Esophagus muscularis mucosa (tissue), 3 donors: Measurements from ENCODE around the gene MUS81.

Experiments
- CTCF ChIP-seq, 3 experiments: fragments of 200-600 bp in 2 of 3; fragments of 450-650 bp in 1 of 3; sonication (generic) in 2 of 3; IDR thresholded peaks; one replicate each; pipeline ENCODE4 v1.5.1; 2017 to 2019; ENCODE audit warnings: antibody characterized with exemption in 3 of 3, mild to moderate bottlenecking in 2 of 3, moderate library complexity in 1 of 3
- POLR2A ChIP-seq: fragments of 450-650 bp; IDR thresholded peaks from one replicate; pipeline ENCODE4 v1.6.1; 2017; ENCODE audit warnings: antibody characterized with exemption, moderate library complexity, mild to moderate bottlenecking, low read depth

DNA sequence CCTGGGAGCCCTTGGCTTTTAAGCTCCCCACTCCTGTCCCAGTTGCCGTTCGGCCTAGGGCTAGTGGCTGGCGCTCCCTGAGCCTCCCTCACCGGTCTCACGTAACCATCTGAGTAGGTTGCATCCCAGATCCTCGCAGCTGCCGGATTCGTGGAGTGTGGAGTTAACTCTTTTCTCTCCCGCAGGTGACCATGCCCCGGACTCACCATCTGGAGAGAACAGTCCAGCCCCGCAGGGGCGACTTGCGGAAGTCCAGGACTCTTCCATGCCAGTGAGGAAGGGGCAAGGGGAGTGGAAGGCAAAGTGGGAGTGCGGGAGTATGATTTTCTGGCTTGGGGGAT, 902 bp downstream of the MUS81 start:
- TF ChIP-seq POLR2A = no peak
- no peak for TF ChIP-seq CTCF (IDR thresholded peaks at IDR 0.05)
